Suprapubic skin (tissue), 3 donors: ENCODE data around the gene ASB16.

Experiments
- EP300 ChIP-seq: sonication (generic); formaldehyde crosslinking; IDR thresholded peaks from one replicate; pipeline ENCODE4 v1.6.1; 2017; ENCODE audit warnings: antibody characterized with exemption
- POLR2A ChIP-seq, 2 donors: fragments of 450-650 bp; IDR thresholded peaks; one replicate each; pipeline ENCODE4 v1.6.1; 2017; ENCODE audit warnings: antibody characterized with exemption in 2 of 2, mild to moderate bottlenecking in 2 of 2, moderate library complexity in 2 of 2
- TF ChIP-seq, protein P1 (sequence below), 2 donors: fragments of 200-600 bp in 1 of 2; fragments of 450-650 bp in 1 of 2; sonication (generic) in 1 of 2; IDR thresholded peaks; one replicate each; pipeline ENCODE4 v1.5.1; 2016 to 2019; ENCODE audit warnings: antibody characterized with exemption in 2 of 2, mild to moderate bottlenecking in 1 of 2, moderate library complexity in 1 of 2

DNA sequence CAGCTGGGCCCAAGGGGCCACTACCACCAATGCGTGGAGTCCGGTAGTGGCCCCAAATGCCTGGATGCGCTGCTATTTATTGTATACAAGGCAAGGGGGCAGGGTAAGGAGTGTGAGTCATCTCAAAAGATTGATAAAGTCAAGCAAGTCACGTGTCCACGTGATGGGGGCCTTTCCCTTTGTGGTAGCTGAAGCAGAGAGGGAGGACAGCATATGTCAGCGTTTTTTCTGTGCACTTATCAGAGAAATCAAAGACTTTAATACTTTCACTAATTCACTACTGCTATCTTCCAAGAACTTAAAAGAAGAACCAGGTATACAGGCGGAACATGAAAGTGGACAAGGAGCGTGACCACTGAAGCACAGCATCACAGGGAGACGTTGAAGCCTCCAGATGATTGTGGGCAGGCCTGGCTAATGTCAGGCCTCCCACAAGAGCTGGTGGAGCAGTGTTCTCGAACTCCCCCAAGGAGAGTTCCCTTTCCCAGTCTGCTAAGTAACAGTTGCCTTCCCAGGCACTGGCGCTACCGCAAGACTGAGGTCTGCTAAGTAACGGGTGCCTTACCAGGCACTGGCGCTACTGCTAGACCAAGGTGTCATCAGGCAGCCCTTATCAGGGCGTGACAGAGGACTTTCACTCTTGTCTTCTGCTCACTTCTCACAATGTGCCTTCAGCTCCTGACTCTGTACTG is 10.8 kb upstream of the ASB16 start:
- TF ChIP-seq POLR2A (IDR thresholded peaks at IDR 0.05) (no peak), EP300 (no peak)
- TF ChIP-seq, protein P1, sequence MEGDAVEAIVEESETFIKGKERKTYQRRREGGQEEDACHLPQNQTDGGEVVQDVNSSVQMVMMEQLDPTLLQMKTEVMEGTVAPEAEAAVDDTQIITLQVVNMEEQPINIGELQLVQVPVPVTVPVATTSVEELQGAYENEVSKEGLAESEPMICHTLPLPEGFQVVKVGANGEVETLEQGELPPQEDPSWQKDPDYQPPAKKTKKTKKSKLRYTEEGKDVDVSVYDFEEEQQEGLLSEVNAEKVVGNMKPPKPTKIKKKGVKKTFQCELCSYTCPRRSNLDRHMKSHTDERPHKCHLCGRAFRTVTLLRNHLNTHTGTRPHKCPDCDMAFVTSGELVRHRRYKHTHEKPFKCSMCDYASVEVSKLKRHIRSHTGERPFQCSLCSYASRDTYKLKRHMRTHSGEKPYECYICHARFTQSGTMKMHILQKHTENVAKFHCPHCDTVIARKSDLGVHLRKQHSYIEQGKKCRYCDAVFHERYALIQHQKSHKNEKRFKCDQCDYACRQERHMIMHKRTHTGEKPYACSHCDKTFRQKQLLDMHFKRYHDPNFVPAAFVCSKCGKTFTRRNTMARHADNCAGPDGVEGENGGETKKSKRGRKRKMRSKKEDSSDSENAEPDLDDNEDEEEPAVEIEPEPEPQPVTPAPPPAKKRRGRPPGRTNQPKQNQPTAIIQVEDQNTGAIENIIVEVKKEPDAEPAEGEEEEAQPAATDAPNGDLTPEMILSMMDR (IDR thresholded peaks at IDR 0.05) = no peak
